HG03571 (cell line): ENCODE data around the gene KRTAP26-1.

ENCODE experiments used
- ATAC-seq: cut with Tn5 transposase; IDR thresholded peaks from one replicate; pipeline ENCODE4 v1.9.1; 2021; ENCODE audit not compliant: unreplicated experiment

The KRTAP26-1 gene, protein sequence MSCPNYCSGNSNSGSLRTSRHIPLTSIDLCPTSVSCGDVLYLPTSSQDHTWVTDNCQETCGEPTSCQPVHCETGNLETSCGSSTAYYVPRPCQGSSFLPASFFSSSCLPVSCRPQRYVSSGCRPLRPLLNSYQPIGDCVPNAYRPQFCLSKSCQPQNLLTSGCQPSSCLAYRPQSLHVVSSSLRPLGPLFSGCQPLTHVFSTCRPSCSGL

DNA sequence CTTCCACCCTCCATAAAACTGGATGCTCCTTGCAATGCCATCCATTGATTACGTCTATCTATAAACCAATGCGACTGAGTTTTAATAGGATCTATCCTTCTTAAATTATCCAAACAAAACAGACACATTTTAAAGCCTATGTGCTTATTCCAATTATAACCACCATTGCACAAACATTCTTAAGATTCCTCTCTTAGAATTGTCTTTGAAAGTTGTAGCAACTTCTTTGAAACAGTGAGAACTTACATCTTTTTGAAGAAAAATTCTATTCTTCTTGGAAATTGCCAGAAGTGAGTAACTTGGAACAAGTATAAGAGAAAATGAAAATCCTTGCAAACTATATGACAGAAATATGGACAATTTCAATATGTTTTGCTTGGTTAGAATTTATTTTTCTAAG lies at the start of gene KRTAP26-1:
Gene KRTAP26-1, minus strand, starts transcription at position 101 of the 400 bp plus-strand sequence. CDS start 280 bp downstream, outside the sequence.
- no peak for ATAC-seq

DNA sequence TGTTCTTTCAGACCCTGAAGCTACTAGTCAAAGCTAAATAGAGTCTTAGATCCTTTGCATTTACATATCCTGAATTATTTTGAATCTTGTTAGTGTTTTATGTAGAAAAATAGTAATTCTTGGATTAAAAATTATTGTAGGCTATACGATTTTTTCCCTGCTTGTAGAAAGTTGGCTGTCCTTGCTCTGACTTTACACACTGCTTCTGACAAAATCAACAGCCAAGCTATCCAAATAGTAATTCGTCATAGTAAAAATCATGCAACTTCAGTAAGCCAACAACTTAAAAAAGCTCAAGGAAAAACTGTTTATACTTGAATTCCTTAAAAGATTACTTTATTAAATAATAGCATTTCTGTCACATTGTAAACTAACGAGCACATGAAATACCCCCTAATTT lies 35.8 kb upstream of the KRTAP26-1 start:
- ATAC-seq = no peak

DNA sequence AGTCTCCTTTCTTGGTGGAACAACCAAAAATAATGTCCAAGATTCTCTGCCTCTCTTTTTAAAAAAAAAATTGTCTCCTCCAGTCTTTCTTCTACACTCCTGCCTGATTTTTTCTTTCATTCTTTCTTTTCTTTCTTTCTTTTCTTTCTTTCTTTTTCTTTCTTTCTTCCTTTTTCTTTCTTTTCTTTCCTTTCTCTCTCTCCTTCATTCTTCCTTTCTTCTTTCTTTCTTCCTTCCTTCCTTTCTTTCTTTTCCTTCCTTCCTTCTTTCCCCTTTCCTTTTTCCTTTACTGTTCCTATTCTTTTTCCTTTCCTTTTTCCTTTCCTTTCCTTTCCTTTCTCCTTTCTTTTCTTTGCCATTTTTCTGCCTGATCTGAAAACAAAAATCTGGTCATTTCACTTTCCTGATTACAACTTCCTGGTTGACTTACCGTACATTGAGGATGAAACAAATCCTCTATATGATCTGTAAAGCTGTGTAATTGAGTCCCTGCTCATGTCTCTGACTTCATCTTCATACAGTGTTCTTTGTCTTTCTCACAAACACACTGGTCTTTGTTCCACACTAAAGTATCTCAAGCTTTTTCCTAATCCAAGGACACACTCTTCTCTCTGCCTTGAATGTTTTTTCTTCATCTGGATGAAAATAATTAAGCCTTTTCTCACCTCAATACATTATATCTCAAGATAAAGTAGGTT lies 34.3 kb upstream of the KRTAP26-1 start:
- ATAC-seq = no peak

DNA sequence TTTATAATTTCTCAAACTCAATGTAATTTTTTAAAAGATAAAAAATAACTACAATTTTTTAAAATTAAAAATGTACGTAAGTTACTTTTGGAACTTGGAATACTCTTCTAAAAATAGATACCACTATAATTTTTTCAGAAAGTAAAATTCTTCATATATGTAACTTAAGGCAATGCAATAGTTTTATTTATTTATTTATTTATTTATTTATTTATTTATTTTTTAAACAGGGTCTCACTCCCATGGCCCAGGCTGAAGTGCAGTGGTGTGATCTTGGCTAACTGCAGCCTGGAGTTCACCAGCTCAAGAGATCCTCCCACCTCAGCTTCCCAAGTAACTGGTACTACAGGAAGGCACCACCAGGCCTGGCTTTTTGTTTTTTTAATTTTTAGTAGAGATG lies 31.4 kb upstream of the KRTAP26-1 start:
- ATAC-seq = no peak

DNA sequence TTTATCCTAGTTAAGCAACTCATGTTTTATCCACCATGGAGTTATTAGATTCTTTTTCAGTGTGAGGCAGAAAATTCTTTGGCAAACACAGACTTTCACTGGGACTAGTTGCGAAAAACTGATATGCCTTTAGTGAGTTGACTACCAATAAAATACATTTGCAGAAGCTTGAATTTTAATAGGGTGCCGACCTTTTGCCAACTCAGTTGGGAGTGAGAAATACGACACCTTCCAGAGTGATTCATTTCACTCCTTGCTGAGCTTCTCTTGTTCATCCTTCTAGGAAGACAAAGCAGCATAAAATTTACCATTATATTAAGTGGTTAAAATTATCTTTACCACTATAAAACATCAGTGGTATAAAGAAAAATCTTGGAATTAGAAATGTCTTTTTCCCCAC lies 29.5 kb upstream of the KRTAP26-1 start:
- ATAC-seq = no peak

DNA sequence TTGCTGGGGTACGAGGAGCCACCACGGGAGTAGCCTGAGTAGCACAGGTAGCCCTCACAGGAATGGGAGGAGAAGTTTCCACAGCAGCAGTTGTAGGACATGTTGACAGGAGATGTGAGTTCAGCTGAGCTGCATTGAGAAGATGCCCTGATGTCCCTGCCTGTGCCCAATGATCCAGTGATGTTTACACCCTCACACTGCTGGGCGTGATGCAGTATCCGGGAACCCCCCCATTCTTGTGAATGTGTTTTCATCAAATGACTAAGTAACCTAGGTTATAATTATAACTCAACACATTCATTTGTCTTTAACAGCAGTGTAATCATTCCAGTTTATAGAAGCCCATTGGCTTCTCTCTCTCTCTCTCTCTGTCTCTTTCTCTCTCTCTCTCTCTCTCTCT lies 28.4 kb upstream of the KRTAP26-1 start, which contains the start of gene KRTAP23-1:
Gene KRTAP23-1, minus strand, starts transcription at position 101 of the 400 bp plus-strand sequence. Its CDS starts 0 bp downstream, at position 101.
- ATAC-seq = no peak

DNA sequence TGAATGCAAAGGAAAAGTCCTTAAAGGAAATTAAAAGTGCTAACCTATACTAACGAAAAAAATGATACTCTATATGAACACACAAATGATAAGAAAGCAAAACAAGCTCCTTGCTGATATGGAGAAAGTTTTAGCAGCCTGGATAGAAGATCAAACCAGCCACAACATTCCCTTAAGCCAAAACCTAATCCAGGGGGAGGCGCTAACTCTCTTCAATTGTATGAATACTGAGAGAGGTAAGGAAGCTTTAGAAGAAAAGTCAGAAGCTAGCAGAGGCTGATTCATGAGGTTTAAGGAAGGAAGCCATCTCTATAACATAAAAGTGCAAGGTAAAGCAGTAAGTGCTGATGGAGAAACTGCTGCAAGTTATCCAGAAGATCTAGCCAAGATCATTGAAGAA lies 24.9 kb upstream of the KRTAP26-1 start:
- ATAC-seq = no peak

DNA sequence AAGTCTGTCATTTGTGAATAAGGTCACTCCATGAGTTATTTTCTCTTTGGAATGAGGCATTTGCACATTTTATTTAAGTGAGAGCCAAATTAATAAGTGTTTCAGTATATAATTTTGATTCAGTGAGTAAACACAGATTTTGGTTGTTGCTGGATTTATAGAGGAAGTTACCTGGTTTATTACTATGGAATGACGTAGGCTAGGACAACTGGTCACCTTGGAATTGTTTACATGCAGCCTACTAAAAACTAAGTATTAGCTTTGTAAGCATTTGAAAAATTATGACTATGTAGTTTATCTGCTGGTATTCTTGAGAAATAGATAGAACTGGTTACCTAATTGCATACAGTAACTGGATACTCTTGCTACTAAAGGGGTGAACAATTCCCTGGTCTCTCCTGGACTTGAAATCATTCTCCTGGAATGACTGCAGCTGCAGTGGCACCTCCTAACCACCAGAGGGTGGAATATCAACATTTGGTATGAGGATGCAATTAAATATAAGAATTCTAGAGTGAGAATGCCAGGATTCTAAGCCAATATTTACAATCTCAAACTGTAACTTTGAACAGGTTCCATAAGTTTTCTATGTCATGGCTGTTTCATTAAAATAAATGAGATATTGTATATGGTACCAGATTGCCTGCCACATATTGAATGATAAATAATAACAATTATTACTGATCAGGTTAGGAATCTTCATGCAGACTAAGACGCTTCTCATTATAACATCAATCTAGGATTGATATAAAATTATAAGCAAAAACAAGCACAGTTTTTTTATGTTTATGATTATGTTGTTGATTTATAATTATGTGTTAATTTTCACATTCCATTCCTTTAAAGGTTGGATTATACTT lies 20.8 kb upstream of the KRTAP26-1 start:
- ATAC-seq = no peak

DNA sequence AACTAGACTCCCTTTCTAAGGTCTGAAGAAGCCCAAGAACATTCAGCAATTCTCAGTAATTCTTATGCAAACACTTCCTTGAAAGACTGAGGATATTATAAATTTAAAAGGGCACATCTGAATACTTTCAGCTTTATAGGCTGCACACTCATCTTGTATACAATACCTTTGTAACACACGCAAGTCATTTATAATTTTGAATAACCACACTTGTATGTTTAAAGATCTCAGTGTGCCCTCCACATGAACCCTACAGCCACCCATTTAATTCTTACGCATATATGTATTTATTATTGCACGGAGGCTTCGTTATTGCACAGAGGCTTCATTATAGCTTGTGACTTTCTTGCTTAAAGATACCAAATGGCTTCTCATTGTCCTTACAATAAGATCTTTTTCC lies 18.6 kb upstream of the KRTAP26-1 start:
- ATAC-seq = no peak

DNA sequence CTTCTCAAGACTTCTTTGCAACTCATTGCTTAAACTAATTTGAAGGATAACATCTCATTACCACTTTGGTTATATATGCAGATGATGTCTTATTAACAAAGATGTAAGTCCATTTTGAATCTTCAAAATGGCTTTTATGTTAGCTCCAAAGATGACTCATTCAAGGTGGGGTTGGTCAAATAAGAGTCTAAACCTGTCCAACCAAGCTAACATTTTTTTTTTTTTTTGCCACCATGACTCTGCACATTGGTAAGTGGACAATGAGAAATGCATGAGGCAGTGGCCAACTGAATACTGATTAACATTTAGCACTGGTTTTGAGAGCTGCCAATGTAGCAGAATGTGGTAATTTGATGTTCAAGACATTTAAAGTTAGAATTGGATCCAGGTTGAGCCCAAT lies 17.7 kb upstream of the KRTAP26-1 start:
- ATAC-seq = no peak

DNA sequence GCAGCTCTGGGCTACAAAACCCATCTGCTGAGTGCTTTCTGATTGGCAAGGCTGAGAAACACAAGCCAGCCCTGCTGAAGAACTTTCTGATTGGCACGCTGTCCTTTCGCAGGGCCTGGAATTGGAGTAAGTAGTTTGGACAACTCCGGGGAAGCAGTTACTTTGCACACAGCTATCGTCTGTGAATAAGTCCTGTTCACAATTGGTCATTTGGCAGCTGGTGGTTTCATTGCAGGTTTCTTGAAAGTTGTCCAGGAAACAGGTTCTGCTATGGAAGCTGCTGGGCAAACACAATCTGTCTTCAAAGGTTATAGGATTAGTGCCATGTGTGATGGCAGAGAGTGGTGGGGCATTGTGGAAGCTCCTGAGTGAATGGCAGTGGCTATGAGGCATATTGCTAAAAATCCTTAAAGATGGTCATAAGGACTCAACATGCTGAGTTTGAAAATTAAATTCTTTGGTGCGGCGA lies 17.2 kb upstream of the KRTAP26-1 start, which contains the start of gene KRTAP27-1:
Gene KRTAP27-1, minus strand, starts transcription at position 419 of the 469 bp plus-strand sequence. Its CDS starts 26 bp downstream, at position 393.
- ATAC-seq = no peak

DNA sequence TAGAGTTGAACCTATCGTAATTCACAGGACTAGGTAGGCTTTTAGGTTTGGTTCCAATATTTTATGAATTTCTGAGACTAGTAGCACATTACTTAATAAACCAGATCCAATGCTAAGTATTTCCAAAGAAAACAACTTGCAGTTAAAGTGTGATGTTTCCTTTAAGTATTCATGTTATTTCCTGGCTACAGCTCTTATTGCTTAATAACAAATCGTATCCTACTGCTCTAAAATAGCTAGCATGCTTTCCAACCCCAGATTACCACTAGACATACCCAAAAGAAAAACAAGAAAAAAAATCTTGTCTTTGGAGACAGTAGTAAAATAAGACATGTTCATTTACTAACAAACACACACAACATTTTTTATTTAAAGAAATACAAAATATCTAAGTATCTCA lies 16.5 kb upstream of the KRTAP26-1 start:
- no peak for ATAC-seq

DNA sequence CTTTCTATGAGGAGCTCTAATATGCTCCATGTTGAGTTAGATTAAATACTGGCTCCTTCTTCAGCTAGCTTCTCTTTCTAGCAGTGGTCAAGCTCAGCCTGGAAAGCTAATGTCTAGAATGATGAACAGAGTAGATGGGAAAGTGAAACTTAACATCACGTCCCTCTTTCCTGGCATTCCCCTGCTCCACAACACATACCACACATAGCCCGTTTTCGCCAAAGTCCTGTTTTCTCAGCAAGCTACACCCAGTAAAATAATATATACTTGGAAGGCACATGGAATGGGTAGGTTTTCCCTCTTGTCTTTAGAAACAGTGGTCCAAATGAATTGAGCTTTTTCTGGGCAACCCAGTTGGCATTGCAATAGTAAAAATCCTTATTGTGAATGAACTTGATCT lies 13.6 kb upstream of the KRTAP26-1 start:
- ATAC-seq = no peak

DNA sequence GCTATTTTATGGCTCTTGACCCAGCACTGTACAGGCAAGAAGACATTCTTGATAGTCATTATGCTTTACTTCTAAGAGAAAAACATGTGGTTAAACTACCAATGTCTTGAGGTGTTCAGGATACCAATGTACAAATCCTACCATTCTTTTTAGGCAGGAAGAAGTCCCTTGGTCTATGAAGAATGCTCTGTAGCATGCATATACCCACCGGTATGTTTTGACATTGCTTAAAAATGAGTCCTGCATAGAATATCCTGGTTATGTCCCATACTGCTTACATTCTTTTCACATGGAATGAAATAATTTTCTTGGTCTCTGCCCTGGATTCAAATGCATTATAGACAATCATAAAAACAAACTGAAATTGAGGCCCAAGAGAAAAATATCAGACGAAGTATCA lies 12.6 kb upstream of the KRTAP26-1 start:
- no peak for ATAC-seq

DNA sequence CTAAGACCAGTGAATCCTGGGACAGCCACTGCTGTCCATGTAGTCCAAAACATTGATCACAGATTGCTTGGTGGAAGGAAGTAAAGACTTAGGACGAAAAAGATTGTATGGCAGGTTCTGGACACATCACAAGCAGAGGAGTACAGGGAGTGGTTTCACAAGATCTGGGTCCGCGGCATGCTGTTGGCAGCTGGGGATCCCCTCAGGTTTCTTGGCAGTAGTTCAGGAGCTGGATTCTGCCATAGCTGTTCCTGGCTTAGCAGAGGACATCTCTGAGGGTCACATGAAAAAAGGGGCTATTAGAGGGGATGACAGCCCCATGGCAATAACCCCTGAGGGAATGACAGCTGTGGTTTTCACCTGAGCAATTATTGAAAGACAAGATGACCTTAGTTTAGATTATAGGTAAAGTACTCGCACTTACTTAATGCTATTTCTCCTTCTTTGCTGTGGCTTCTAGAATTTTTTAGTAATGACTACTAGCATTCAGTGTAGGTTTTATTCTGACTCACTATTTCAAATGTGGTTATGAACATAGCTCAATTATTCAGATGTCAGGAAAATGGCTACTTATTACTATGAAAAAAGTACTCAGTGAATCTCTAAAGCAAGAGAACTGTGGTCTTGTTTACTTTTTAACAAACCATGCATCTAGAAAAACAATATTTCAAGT lies 9.2 kb upstream of the KRTAP26-1 start:
- no peak for ATAC-seq

DNA sequence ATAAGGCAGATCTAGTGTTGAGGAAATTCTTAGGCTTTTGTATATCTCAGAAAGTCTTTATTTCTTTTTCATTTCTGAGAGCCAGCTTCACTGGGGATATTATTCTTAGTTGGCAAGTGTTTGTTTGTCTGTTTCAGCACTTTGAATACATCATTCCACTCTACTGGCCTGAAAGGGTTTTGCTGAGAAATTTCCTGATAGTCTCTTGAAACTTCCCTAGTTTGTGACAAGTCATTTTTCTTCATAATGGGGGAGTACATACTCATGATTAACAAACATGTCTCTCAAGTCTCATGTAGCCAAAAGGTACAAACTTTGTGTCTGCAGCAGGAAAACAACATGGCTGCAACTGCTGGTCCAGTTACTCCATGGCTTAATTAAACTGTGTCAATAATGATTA lies 6.3 kb upstream of the KRTAP26-1 start:
- ATAC-seq = no peak

DNA sequence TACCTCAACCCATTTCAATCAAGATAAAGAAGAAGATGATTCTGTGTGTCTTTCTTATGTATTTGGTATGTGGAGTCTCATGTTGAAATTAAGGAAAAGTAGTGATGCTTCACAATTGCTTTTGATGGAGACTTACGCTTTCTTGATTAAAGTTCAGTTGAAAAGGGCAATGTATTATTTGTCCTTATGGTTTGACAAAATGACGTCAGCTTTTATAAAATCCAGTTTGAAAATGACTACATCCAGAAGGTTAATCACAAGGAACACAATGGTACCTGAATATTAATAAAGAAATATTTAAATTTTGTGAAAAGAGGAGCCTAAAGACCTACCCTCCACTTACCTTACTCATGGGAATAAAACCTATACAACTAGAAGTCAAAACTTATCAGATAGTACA lies 4.4 kb downstream of the KRTAP26-1 start:
- ATAC-seq = no peak

DNA sequence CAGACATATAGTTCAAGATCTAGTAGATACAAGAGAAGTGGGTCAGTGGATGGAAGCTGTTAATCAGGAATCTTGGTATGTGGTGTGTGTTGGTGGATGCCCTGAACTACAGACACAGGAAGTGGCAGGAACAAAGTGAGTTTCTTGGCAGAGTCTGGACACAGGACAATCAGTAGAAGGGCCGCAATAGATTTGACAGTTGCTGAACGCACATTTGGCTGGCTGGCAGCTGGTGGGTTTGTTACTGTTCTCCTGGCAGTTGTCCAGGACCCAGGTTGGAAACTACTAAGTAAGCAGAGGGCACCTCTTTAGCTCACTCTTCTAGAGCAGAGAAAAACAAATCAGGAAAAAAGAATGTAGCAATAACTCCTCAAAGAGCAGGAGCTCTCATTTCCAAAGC lies 13.2 kb downstream of the KRTAP26-1 start:
- no peak for ATAC-seq

DNA sequence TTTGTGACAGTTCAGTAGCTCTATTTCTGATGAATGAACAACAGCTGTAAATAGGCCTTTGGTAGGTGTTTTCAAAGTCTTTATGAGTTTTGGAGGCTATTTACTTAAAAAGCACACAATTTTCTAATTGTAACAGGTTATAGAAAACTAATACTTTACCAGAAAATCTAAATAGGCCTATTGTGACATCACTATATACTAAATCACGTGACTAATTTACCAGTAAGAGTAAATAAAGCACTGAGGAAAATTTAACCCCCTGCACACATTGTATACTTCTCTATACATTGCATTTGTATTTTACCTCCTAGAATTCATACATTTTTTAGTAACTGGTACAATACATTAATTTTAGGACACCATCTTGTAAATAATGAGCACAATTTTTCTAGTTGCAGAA lies 15.0 kb downstream of the KRTAP26-1 start:
- ATAC-seq = no peak

DNA sequence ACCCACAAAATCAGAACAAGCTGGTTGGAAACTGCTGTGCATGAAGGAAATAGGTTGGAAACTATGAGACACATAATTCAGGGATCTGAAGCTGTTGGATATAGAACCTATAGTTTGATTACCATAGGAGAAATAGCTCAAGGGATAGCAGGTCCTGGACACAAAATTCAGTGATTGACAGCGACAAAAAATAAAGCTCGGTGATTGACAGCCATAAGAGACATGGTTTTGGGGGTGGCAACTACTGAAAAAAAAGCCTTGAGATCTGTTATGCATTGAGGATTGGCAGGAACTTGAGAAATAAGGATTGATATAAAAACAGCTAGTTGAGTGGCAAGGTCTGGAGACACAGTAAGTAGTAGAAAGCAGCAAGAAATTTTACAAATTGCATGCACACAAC lies 30.9 kb downstream of the KRTAP26-1 start, which contains the start of gene KRTAP25-1:
Gene KRTAP25-1, minus strand, starts transcription at position 300 of the 400 bp plus-strand sequence. Its CDS starts 24 bp downstream, at position 276.
- no peak for ATAC-seq

DNA sequence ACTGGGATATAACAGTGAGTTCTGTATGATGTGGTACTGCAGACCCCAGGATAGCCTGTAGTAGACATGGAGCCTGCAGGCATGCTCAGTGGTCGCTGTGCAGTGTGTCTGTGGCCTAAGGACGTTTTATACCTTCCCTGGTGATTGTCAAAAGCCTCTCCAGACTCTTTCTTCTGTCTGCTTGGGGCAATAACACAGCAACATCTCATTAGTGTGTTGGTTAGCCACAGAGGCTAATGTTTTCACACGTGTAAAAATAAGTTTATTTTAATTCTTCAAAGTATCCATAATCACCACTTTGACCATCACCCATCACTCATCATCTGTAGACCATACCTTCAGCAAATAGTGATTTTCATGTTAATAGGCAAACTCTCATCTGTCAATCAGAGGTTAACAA lies 37.3 kb downstream of the KRTAP26-1 start, which contains the start of gene KRTAP24-1:
Gene KRTAP24-1, minus strand, starts transcription at position 101 of the 400 bp plus-strand sequence. Its CDS starts 18 bp downstream, at position 83.
- ATAC-seq = no peak
